ENCODE measurements around the gene TNFAIP6.
"Not testable (repeated sequence)": the region's sequence is repeated elsewhere in the genome, so short reads cannot be mapped to it uniquely, and the experiment has no call there.

Gene TNFAIP6

GRCh38 chr2:151357359-151357758 is at the start of gene TNFAIP6:
Gene TNFAIP6 (plus strand): TSS chr2:151357592. CDS start chr2:151357667, 75 bp downstream.
- DNase-seq (ENCODE audit: low spot score), result no peak

- DNase-seq (ENCODE audit: low spot score), result not testable (repeated sequence)
These were observed 47.1 kb upstream of the TNFAIP6 start for GRCh38 chr2:151310313-151310712.

- not testable (repeated sequence) for DNase-seq (ENCODE audit: low spot score)
These were observed 45.0 kb upstream of the TNFAIP6 start for GRCh38 chr2:151312440-151312839.

- DNase-seq (ENCODE audit: low spot score), result no peak
These were observed 42.0 kb upstream of the TNFAIP6 start for GRCh38 chr2:151315381-151315903.

- no peak for DNase-seq (ENCODE audit: low spot score)
These were observed 31.8 kb upstream of the TNFAIP6 start for GRCh38 chr2:151325581-151326095.

GRCh38 chr2:151326554-151326953 is 30.8 kb upstream of the TNFAIP6 start:
- no peak for DNase-seq (ENCODE audit: low spot score)

GRCh38 chr2:151329998-151330397 is 27.4 kb upstream of the TNFAIP6 start:
- DNase-seq (ENCODE audit: low spot score), result no peak

- DNase-seq (ENCODE audit: low spot score), result no peak
These were observed 24.3 kb upstream of the TNFAIP6 start for GRCh38 chr2:151333083-151333482.

- no peak for DNase-seq (ENCODE audit: low spot score)
These were observed 23.1 kb upstream of the TNFAIP6 start for GRCh38 chr2:151334082-151334815.

- DNase-seq (ENCODE audit: low spot score), result no peak
These were observed 20.5 kb upstream of the TNFAIP6 start for GRCh38 chr2:151336863-151337371.

- no peak for DNase-seq (ENCODE audit: low spot score)
These were observed 19.7 kb upstream of the TNFAIP6 start for GRCh38 chr2:151337643-151338042.

GRCh38 chr2:151338115-151338514 is 19.3 kb upstream of the TNFAIP6 start:
- no peak for DNase-seq (ENCODE audit: low spot score)

- no peak for DNase-seq (ENCODE audit: low spot score)
These were observed 14.3 kb upstream of the TNFAIP6 start for GRCh38 chr2:151343073-151343472.

GRCh38 chr2:151344191-151344590 is 13.2 kb upstream of the TNFAIP6 start:
- not testable (repeated sequence) for DNase-seq (ENCODE audit: low spot score)

GRCh38 chr2:151344906-151345305 is 12.5 kb upstream of the TNFAIP6 start:
- no peak for DNase-seq (ENCODE audit: low spot score)

- no peak for DNase-seq (ENCODE audit: low spot score)
These were observed 10.1 kb upstream of the TNFAIP6 start for GRCh38 chr2:151347294-151347693.

GRCh38 chr2:151347906-151348305 is 9.5 kb upstream of the TNFAIP6 start:
- DNase-seq (ENCODE audit: low spot score), result no peak

- no peak for DNase-seq (ENCODE audit: low spot score)
These were observed 6.7 kb upstream of the TNFAIP6 start for GRCh38 chr2:151350579-151351195.

GRCh38 chr2:151353995-151354394 is 3.4 kb upstream of the TNFAIP6 start:
- no peak for DNase-seq (ENCODE audit: low spot score)

GRCh38 chr2:151354807-151355206 is 2.6 kb upstream of the TNFAIP6 start:
- no peak for DNase-seq (ENCODE audit: low spot score)

GRCh38 chr2:151358166-151358970 is 976 bp downstream of the TNFAIP6 start:
- no peak for DNase-seq (ENCODE audit: low spot score)

All from LoVo (cell line).